HL-60 (cell line): Measurements from ENCODE around the gene ABHD15.

Experiments
- DNase-seq, 2 experiments: peaks; one replicate each; pipeline ENCODE4 v3.0.0-alpha.2; 2010 to 2020; ENCODE audit warnings: low read depth in 1 of 2, low spot score in 1 of 2
- H3K27ac ChIP-seq: fragments of 250-450 bp; sonication (Bioruptor Pico); replicated peaks from 2 replicates; pipeline ENCODE4 v1.5.1; 2020; ENCODE audit warnings: mild to moderate bottlenecking, moderate library complexity
- H3K27me3 ChIP-seq: fragments of 250-450 bp; sonication (Bioruptor Pico); 2 replicates; pipeline ENCODE4 v1.5.1; 2021; ENCODE audit warnings: mild to moderate bottlenecking, moderate library complexity; ENCODE audit not compliant: insufficient read depth, poor library complexity, severe bottlenecking
- H3K4me3 ChIP-seq: replicated peaks from 2 replicates; pipeline ENCODE4 v1.5.1; 2011; ENCODE audit warnings: mild to moderate bottlenecking, control low read depth, low read length; ENCODE audit not compliant: insufficient read depth
- CTCF ChIP-seq: IDR thresholded peaks from one replicate; pipeline ENCODE4 v1.5.1; 2011; ENCODE audit warnings: low read length, control low read depth, inconsistent platforms; ENCODE audit not compliant: insufficient read depth
- GABPA ChIP-seq: IDR thresholded peaks from 2 replicates; pipeline ENCODE4 v1.6.1; 2012; ENCODE audit warnings: low read depth
- POLR2AphosphoS5 ChIP-seq: IDR thresholded peaks from 2 replicates; pipeline ENCODE4 v1.6.1; 2012; ENCODE audit warnings: low read depth
- SPI1 ChIP-seq: IDR thresholded peaks from 2 replicates; pipeline ENCODE4 v1.6.1; 2012; ENCODE audit warnings: low read depth, mild to moderate bottlenecking, borderline replicate concordance
- TF ChIP-seq, protein P1 (sequence below): IDR thresholded peaks from 2 replicates; pipeline ENCODE4 v1.6.1; 2012; ENCODE audit warnings: low read depth; ENCODE audit not compliant: insufficient replicate concordance

Gene ABHD15

GRCh38 chr17:29582254-29582765 is 15.5 kb upstream of the ABHD15 start:
- TF ChIP-seq POLR2AphosphoS5, result no peak
- TF ChIP-seq GABPA, result no peak
- no peak for TF ChIP-seq SPI1
- TF ChIP-seq, protein P1, sequence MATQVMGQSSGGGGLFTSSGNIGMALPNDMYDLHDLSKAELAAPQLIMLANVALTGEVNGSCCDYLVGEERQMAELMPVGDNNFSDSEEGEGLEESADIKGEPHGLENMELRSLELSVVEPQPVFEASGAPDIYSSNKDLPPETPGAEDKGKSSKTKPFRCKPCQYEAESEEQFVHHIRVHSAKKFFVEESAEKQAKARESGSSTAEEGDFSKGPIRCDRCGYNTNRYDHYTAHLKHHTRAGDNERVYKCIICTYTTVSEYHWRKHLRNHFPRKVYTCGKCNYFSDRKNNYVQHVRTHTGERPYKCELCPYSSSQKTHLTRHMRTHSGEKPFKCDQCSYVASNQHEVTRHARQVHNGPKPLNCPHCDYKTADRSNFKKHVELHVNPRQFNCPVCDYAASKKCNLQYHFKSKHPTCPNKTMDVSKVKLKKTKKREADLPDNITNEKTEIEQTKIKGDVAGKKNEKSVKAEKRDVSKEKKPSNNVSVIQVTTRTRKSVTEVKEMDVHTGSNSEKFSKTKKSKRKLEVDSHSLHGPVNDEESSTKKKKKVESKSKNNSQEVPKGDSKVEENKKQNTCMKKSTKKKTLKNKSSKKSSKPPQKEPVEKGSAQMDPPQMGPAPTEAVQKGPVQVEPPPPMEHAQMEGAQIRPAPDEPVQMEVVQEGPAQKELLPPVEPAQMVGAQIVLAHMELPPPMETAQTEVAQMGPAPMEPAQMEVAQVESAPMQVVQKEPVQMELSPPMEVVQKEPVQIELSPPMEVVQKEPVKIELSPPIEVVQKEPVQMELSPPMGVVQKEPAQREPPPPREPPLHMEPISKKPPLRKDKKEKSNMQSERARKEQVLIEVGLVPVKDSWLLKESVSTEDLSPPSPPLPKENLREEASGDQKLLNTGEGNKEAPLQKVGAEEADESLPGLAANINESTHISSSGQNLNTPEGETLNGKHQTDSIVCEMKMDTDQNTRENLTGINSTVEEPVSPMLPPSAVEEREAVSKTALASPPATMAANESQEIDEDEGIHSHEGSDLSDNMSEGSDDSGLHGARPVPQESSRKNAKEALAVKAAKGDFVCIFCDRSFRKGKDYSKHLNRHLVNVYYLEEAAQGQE, result no peak
- no peak for TF ChIP-seq CTCF
- Histone ChIP-seq H3K27ac (no peak overlapping the region), H3K4me3 (no peak overlapping the region), H3K27me3 (no peaks in the 10 kb centered on the region)
- no peak for DNase-seq

- Histone ChIP-seq H3K4me3 (no peak overlapping the region), H3K27me3 (no peaks in the 10 kb centered on the region), H3K27ac (no peak overlapping the region)
- no peak for TF ChIP-seq SPI1
- TF ChIP-seq, protein P1, result no peak
- TF ChIP-seq POLR2AphosphoS5, result no peak
- TF ChIP-seq CTCF, result no peak
- no peak for TF ChIP-seq GABPA
- DNase-seq, result no peak
Measured at GRCh38 chr17:29581583-29582253, 14.9 kb upstream of the ABHD15 start.

GRCh38 chr17:29579866-29580771 is 13.3 kb upstream of the ABHD15 start:
- no peak overlapping the region for H3K4me3 ChIP-seq
- H3K27me3 ChIP-seq, result no peaks in the 10 kb centered on the region
- peak; percentile 78 to 91 for DNase-seq
- H3K27ac ChIP-seq, result no peak overlapping the region; the same call in 1 of the 2 replicates
- TF ChIP-seq CTCF (peak; percentile 97), GABPA (no peak), POLR2AphosphoS5 (peak; percentile 50), SPI1 (no peak)
- TF ChIP-seq, protein P1, result no peak
